PC-9 (cell line): ENCODE results near the gene PRC1. TPM values are rescaled to one million over a fixed set of nuclear protein-coding genes. Genes with fewer than 3 reads are reported as not detected.

Experiments used
- BruUV-seq: library from RNA; stranded (reverse); fragments of 400-500 nt; replicated peaks from 2 replicates; lab custom pipeline; 2021; lab: Mats Ljungman, UMichigan
- CTCF ChIA-PET: fragments of 300-600 bp; sonication (Branson Sonifier 250); formaldehyde crosslinking; loops from one replicate; lab custom pipeline; 2022; ENCODE audit warnings: antibody characterized with exemption; lab: Charles Lee
- POLR2A ChIA-PET: fragments of 300-600 bp; sonication (Branson Sonifier 250); formaldehyde crosslinking; loops from one replicate; lab custom pipeline; 2022; ENCODE audit warnings: antibody characterized with exemption; ENCODE audit not compliant: unreplicated experiment; lab: Charles Lee
- DNase-seq, 2 experiments: peaks; one replicate each; pipeline versions ENCODE4 v3.0.0 to v3.0.0-alpha.2; 2015 to 2022; ENCODE audit warnings: mixed read lengths in 1 of 2
- H2AFZ ChIP-seq: fragments of 200-600 bp; sonication (generic); 2 replicates; pipeline ENCODE4 v1.8.1; 2017; ENCODE audit warnings: antibody characterized with exemption
- H3F3A ChIP-seq: fragments of 200-600 bp; sonication (generic); 2 replicates; pipeline ENCODE4 v1.8.1; 2017; ENCODE audit warnings: antibody characterized with exemption, mild to moderate bottlenecking, low read depth; ENCODE audit not compliant: insufficient read depth
- H3K27ac ChIP-seq: fragments of 200-600 bp; sonication (generic); 2 replicates; pipeline ENCODE4 v1.6.1; 2016; ENCODE audit warnings: mixed run types
- H3K27me3 ChIP-seq: fragments of 200-600 bp; sonication (generic); 2 replicates; pipeline ENCODE4 v1.6.1; 2016; ENCODE audit warnings: low read depth, mixed run types; ENCODE audit not compliant: insufficient read depth
- H3K36me3 ChIP-seq: fragments of 200-600 bp; sonication (generic); 2 replicates; pipeline ENCODE4 v1.6.1; 2016; ENCODE audit warnings: low read depth, mixed run types
- H3K4me1 ChIP-seq: fragments of 200-600 bp; sonication (generic); replicated peaks from 2 replicates; pipeline ENCODE4 v1.6.1; 2016; ENCODE audit warnings: mixed run types; ENCODE audit not compliant: insufficient read depth
- H3K4me2 ChIP-seq: fragments of 200-600 bp; sonication (generic); 2 replicates; pipeline ENCODE4 v1.6.1; 2017; ENCODE audit warnings: mixed run types
- H3K4me3 ChIP-seq: fragments of 200-600 bp; sonication (generic); 2 replicates; pipeline ENCODE4 v1.6.1; 2016; ENCODE audit warnings: mixed run types
- H3K79me2 ChIP-seq: fragments of 200-600 bp; sonication (generic); 2 replicates; pipeline ENCODE4 v1.6.1; 2017; ENCODE audit warnings: low read depth, mixed run types
- H3K9me2 ChIP-seq: fragments of 200-600 bp; sonication (generic); 2 replicates; pipeline ENCODE4 v1.8.1; 2017; ENCODE audit warnings: mild to moderate bottlenecking; ENCODE audit not compliant: insufficient read depth
- H3K9me3 ChIP-seq: fragments of 200-600 bp; sonication (generic); 2 replicates; pipeline ENCODE4 v1.8.1; 2016; ENCODE audit warnings: low read depth; ENCODE audit not compliant: insufficient read depth
- H4K20me1 ChIP-seq: fragments of 200-600 bp; sonication (generic); 2 replicates; pipeline ENCODE4 v1.8.1; 2017; ENCODE audit not compliant: insufficient read depth
- EZH2 ChIP-seq: fragments of 200-600 bp; sonication (generic); IDR thresholded peaks from 2 replicates; pipeline ENCODE4 v1.8.0; 2017; ENCODE audit warnings: antibody characterized with exemption, low read depth
- intact Hi-C: fragments of 100-400 bp; cut with micrococcal nuclease; formaldehyde crosslinking; loops from one replicate; pipeline ENCODE4 v1.10.0; 2022; ENCODE audit not compliant: unreplicated experiment
- total RNA-seq: library from RNA; stranded (reverse); gene quantifications from 2 replicates; pipeline ENCODE4 v1.2.3, GENCODE V29; 2021
- TF ChIP-seq, protein P1 (sequence below): fragments of 200-600 bp; sonication (generic); conservative IDR thresholded peaks from 2 replicates; pipeline ENCODE4 v1.6.1; 2017; ENCODE audit warnings: mixed run types, antibody characterized with exemption, mild to moderate bottlenecking, moderate library complexity

PRC1 gene
- total RNA-seq, 1 experiment from 2014 or later: 145 TPM

- intact Hi-C loops: no loop called here
- Histone ChIP-seq H3K9me2 (no peaks in the 10 kb centered on the region), H3K4me1 (no peaks in the 10 kb centered on the region), H3K27me3 (no peaks in the 10 kb centered on the region), H3K36me3 (no peaks in the 10 kb centered on the region), H3K79me2 (no peaks in the 10 kb centered on the region), H3K4me2 (no peak overlapping the region), H3K4me3 (no peak overlapping the region), H3K27ac (no peak overlapping the region), H2AFZ (no peak overlapping the region), H3F3A (peaks cover 6% of the 10 kb centered on the region; the same call in 1 of the 2 replicates), H4K20me1 (no peaks in the 10 kb centered on the region), H3K9me3 (no peaks in the 10 kb centered on the region)
- ChIA-PET CTCF (no interaction called here), POLR2A (no interaction called here)
- no peak for TF ChIP-seq EZH2
- TF ChIP-seq, protein P1, sequence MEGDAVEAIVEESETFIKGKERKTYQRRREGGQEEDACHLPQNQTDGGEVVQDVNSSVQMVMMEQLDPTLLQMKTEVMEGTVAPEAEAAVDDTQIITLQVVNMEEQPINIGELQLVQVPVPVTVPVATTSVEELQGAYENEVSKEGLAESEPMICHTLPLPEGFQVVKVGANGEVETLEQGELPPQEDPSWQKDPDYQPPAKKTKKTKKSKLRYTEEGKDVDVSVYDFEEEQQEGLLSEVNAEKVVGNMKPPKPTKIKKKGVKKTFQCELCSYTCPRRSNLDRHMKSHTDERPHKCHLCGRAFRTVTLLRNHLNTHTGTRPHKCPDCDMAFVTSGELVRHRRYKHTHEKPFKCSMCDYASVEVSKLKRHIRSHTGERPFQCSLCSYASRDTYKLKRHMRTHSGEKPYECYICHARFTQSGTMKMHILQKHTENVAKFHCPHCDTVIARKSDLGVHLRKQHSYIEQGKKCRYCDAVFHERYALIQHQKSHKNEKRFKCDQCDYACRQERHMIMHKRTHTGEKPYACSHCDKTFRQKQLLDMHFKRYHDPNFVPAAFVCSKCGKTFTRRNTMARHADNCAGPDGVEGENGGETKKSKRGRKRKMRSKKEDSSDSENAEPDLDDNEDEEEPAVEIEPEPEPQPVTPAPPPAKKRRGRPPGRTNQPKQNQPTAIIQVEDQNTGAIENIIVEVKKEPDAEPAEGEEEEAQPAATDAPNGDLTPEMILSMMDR: no peak
- no peak for DNase-seq
- no TSS peak for BruUV-seq
Measured at GRCh38 chr15:91001209-91001608, 6.9 kb upstream of the PRC1 start.

DNA sequence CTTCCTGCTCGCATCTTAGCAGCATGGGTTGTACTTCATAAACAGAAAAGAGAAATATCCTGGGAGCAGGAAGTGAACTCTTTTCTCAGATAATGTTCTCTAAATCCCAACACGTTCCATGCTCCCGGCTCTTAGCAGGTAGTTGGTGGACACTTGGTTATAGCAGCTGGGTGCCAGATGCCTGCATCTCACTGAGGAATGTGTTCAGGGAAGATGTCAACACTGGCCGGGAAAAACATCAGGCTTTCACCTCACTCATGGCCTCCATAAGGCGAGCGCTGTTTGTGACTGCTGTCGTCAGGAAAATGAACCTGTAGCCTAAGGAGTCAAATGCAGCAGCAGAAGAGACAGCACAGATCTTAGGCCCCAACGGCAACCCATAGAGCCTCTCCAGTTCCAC lies 4.4 kb upstream of the PRC1 start:
- Histone ChIP-seq H2AFZ (no peak overlapping the region), H3K79me2 (peaks cover 13% of the 10 kb centered on the region), H3K9me2 (no peaks in the 10 kb centered on the region), H3K4me3 (no peak overlapping the region), H3K9me3 (no peaks in the 10 kb centered on the region), H3K27me3 (no peaks in the 10 kb centered on the region), H3K27ac (no peak overlapping the region), H4K20me1 (no peaks in the 10 kb centered on the region), H3K4me1 (peaks cover 8% of the 10 kb centered on the region), H3K36me3 (no peaks in the 10 kb centered on the region), H3K4me2 (no peak overlapping the region), H3F3A (peaks cover 6% of the 10 kb centered on the region; the same call in 1 of the 2 replicates)
- ChIA-PET POLR2A (no interaction called here), CTCF (no interaction called here)
- TF ChIP-seq, protein P1: no peak
- TF ChIP-seq EZH2: no peak
- intact Hi-C loops: no loop called here
- no TSS peak for BruUV-seq
- DNase-seq: no peak

DNA sequence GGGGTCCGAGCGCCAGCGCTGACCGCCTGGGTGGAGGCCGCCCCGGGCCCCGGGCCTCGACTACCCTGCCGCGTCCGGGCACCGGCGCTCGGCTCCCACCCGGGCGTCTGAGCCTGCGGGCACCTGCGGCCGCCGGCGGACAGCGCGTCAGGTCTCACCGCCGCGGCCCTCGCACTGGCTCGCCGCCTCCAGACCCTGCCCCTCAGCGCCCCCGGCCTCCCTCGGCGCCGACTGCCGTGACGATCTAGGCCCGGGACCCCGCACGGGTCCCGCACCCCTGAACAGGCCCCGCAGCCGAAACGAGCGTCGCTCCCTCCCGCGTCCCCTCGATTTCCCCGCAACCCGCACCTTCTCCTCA lies 297 bp downstream of the PRC1 start:
- no peaks in the 10 kb centered on the region for H4K20me1 ChIP-seq
- TF ChIP-seq EZH2: no peak
- TF ChIP-seq, protein P1: no peak
- H2AFZ ChIP-seq: peak overlapping the region; percentile 99
- H3K4me2 ChIP-seq: peak overlapping the region; percentile 94
- H3K4me1 ChIP-seq: peaks cover 13% of the 10 kb centered on the region
- H3K27ac ChIP-seq: peak overlapping the region; percentile 67
- peak in 1 of 2 experiments; percentile 9 for DNase-seq
- ChIA-PET CTCF (interaction anchor here (0.6 to 1.0 kb wide), 4 partner anchors 38 to 1378 kb away, joined by 3 to 7 read pairs (median 3); no protein-coding TSS in a partner anchor), POLR2A (interaction anchor here (0.6 to 0.7 kb wide), 2 partner anchors 58 to 1076 kb away, joined by 3 read pairs; no protein-coding TSS in a partner anchor)
- peaks cover 6% of the 10 kb centered on the region; the same call in 1 of the 2 replicates for H3F3A ChIP-seq
- peak overlapping the region; percentile 73 for H3K4me3 ChIP-seq
- H3K36me3 ChIP-seq: no peaks in the 10 kb centered on the region
- BruUV-seq: no TSS peak
- H3K9me3 ChIP-seq: no peaks in the 10 kb centered on the region
- H3K9me2 ChIP-seq: no peaks in the 10 kb centered on the region
- peaks cover 59% of the 10 kb centered on the region for H3K79me2 ChIP-seq
- intact Hi-C loops: loop anchor here (2.0 kb wide), 1 partner anchor 59 kb away; the partner anchor contains the start of gene UNC45A
- H3K27me3 ChIP-seq: no peaks in the 10 kb centered on the region
